ENCODE results near the gene GCDH. TPM values are rescaled to one million over a fixed set of nuclear protein-coding genes. Genes with fewer than 3 reads are reported as not detected.

The GCDH gene
- total and polyA plus RNA-seq, 2 of the 8 experiments (the other 6 are each of a cell fraction or from before 2014, with no cell fraction given) = 67.3 to 89.4 TPM

GRCh38 chr19:12937093-12937926, 46.4 kb downstream of the GCDH start (continued):
- no peak for TF ChIP-seq CTCF (IDR thresholded peaks at IDR 0.05; ENCODE audit: control extremely low read depth in 1 of 3, insufficient read depth in 1 of 3, low read depth in 1 of 3, low read length in 3 of 3)
- no peak for TF ChIP-seq GTF2F1 (IDR thresholded peaks at IDR 0.05; ENCODE audit: borderline replicate concordance, low read depth, low read length)
- peak; percentile 44 for TF ChIP-seq ATF3 (IDR thresholded peaks at IDR 0.05; ENCODE audit: insufficient read depth, low read depth, low read length)
- peak; percentile 22; the same call in 1 of the 2 replicates for TF ChIP-seq TAF1 (IDR thresholded peaks at IDR 0.05; ENCODE audit: low read depth, low read length)
- no peak for TF ChIP-seq SUZ12 (IDR thresholded peaks at IDR 0.05; ENCODE audit: low read length)
- no peak for TF ChIP-seq JUN (IDR thresholded peaks at IDR 0.05; ENCODE audit: low read depth, low read length)
- TF ChIP-seq KDM4A (IDR thresholded peaks at IDR 0.05; ENCODE audit: low read depth, low read length, severe bottlenecking) = peak; percentile 22
- TF ChIP-seq SP2 (IDR thresholded peaks at IDR 0.05; ENCODE audit: low read length) = no peak
